ENCODE data around the gene MBD6. TPM values are rescaled to one million over a fixed set of nuclear protein-coding genes. Genes with fewer than 3 reads are reported as not detected.

Gene MBD6
- total RNA-seq, 1 donor from 2014 or later: 2.6 TPM

- Histone ChIP-seq H3K36me3 (ENCODE audit: control insufficient read depth in 3 of 3, insufficient read depth in 3 of 3, low read length in 3 of 3) (peaks cover 56 to 66% (median 56%) of the 10 kb centered on the region in 3 donors), H3K9me3 (ENCODE audit: control insufficient read depth in 3 of 3, low read length in 3 of 3) (no peaks in the 10 kb centered on the region), H3K4me3 (ENCODE audit: low read length in 3 of 3) (no peak overlapping the region), H3K9ac (ENCODE audit: low read depth in 1 of 3, low read length in 3 of 3) (peak overlapping the region in 1 of 3 donors; percentile 16), H3K27ac (ENCODE audit: low read depth, low read length) (no peak overlapping the region), H3K4me1 (ENCODE audit: control insufficient read depth in 3 of 3, insufficient read depth in 3 of 3, low read length in 3 of 3) (peaks cover 24 to 32% (median 28%) of the 10 kb centered on the region in 3 donors), H3K27me3 (ENCODE audit: control insufficient read depth in 3 of 3, insufficient read depth in 3 of 3, low read length in 3 of 3) (no peaks in the 10 kb centered on the region)
Measured at GRCh38 chr12:57526477-57527126, 4.0 kb downstream of the MBD6 start.

- H3K36me3 ChIP-seq (ENCODE audit: control insufficient read depth in 3 of 3, insufficient read depth in 3 of 3, low read length in 3 of 3): peaks cover 62 to 72% (median 62%) of the 10 kb centered on the region in 3 donors
- no peak overlapping the region for H3K4me3 ChIP-seq (ENCODE audit: low read length in 3 of 3)
- H3K27ac ChIP-seq (ENCODE audit: low read depth, low read length): no peak overlapping the region
- H3K4me1 ChIP-seq (ENCODE audit: control insufficient read depth in 3 of 3, insufficient read depth in 3 of 3, low read length in 3 of 3): peaks cover 18 to 26% (median 22%) of the 10 kb centered on the region in 3 donors
- H3K9ac ChIP-seq (ENCODE audit: low read depth in 1 of 3, low read length in 3 of 3): no peak overlapping the region
- no peaks in the 10 kb centered on the region for H3K9me3 ChIP-seq (ENCODE audit: control insufficient read depth in 3 of 3, low read length in 3 of 3)
- no peaks in the 10 kb centered on the region for H3K27me3 ChIP-seq (ENCODE audit: control insufficient read depth in 3 of 3, insufficient read depth in 3 of 3, low read length in 3 of 3)
Measured at GRCh38 chr12:57527184-57527583, 4.6 kb downstream of the MBD6 start.

GRCh38 chr12:57528176-57528575, 5.6 kb downstream of the MBD6 start:
- peaks cover 71 to 82% (median 72%) of the 10 kb centered on the region in 3 donors for H3K36me3 ChIP-seq (ENCODE audit: control insufficient read depth in 3 of 3, insufficient read depth in 3 of 3, low read length in 3 of 3)
- H3K27ac ChIP-seq (ENCODE audit: low read depth, low read length): no peak overlapping the region

GRCh38 chr12:57528831-57529555, 6.4 kb downstream of the MBD6 start:
- Histone ChIP-seq H3K9me3 (ENCODE audit: control insufficient read depth in 3 of 3, low read length in 3 of 3) (no peaks in the 10 kb centered on the region), H3K27me3 (ENCODE audit: control insufficient read depth in 3 of 3, insufficient read depth in 3 of 3, low read length in 3 of 3) (no peaks in the 10 kb centered on the region), H3K4me3 (ENCODE audit: low read length in 3 of 3) (no peak overlapping the region), H3K9ac (ENCODE audit: low read depth in 1 of 3, low read length in 3 of 3) (no peak overlapping the region), H3K36me3 (ENCODE audit: control insufficient read depth in 3 of 3, insufficient read depth in 3 of 3, low read length in 3 of 3) (peaks cover 74 to 87% (median 76%) of the 10 kb centered on the region in 3 donors), H3K27ac (ENCODE audit: low read depth, low read length) (no peak overlapping the region), H3K4me1 (ENCODE audit: control insufficient read depth in 3 of 3, insufficient read depth in 3 of 3, low read length in 3 of 3) (peaks cover 9 to 15% (median 13%) of the 10 kb centered on the region in 3 donors)

More at GRCh38 chr12:57528176-57528575, 5.6 kb downstream of the MBD6 start:
- no peaks in the 10 kb centered on the region for H3K9me3 ChIP-seq (ENCODE audit: control insufficient read depth in 3 of 3, low read length in 3 of 3)
- no peaks in the 10 kb centered on the region for H3K27me3 ChIP-seq (ENCODE audit: control insufficient read depth in 3 of 3, insufficient read depth in 3 of 3, low read length in 3 of 3)
- H3K4me3 ChIP-seq (ENCODE audit: low read length in 3 of 3): no peak overlapping the region
- peaks cover 17 to 23% (median 21%) of the 10 kb centered on the region in 3 donors for H3K4me1 ChIP-seq (ENCODE audit: control insufficient read depth in 3 of 3, insufficient read depth in 3 of 3, low read length in 3 of 3)
- H3K9ac ChIP-seq (ENCODE audit: low read depth in 1 of 3, low read length in 3 of 3): no peak overlapping the region

GRCh38 chr12:57529831-57530230, 7.2 kb downstream of the MBD6 start:
- no peak overlapping the region for H3K27ac ChIP-seq (ENCODE audit: low read depth, low read length)
- no peak overlapping the region for H3K4me3 ChIP-seq (ENCODE audit: low read length in 3 of 3)
- no peaks in the 10 kb centered on the region for H3K9me3 ChIP-seq (ENCODE audit: control insufficient read depth in 3 of 3, low read length in 3 of 3)
- H3K9ac ChIP-seq (ENCODE audit: low read depth in 1 of 3, low read length in 3 of 3): no peak overlapping the region
- H3K4me1 ChIP-seq (ENCODE audit: control insufficient read depth in 3 of 3, insufficient read depth in 3 of 3, low read length in 3 of 3): peaks cover under 1 to 7% (median 4%) of the 10 kb centered on the region in 3 donors
- H3K27me3 ChIP-seq (ENCODE audit: control insufficient read depth in 3 of 3, insufficient read depth in 3 of 3, low read length in 3 of 3): no peaks in the 10 kb centered on the region
- peaks cover 73 to 87% (median 75%) of the 10 kb centered on the region in 3 donors for H3K36me3 ChIP-seq (ENCODE audit: control insufficient read depth in 3 of 3, insufficient read depth in 3 of 3, low read length in 3 of 3)

GRCh38 chr12:57530396-57531142, 7.9 kb downstream of the MBD6 start:
- Histone ChIP-seq H3K4me1 (ENCODE audit: control insufficient read depth in 3 of 3, insufficient read depth in 3 of 3, low read length in 3 of 3) (no peaks in the 10 kb centered on the region), H3K27me3 (ENCODE audit: control insufficient read depth in 3 of 3, insufficient read depth in 3 of 3, low read length in 3 of 3) (no peaks in the 10 kb centered on the region), H3K36me3 (ENCODE audit: control insufficient read depth in 3 of 3, insufficient read depth in 3 of 3, low read length in 3 of 3) (peaks cover 72 to 88% (median 80%) of the 10 kb centered on the region in 3 donors)

GRCh38 chr12:57531836-57532235, 9.2 kb downstream of the MBD6 start:
- peaks cover 63 to 79% (median 74%) of the 10 kb centered on the region in 3 donors for H3K36me3 ChIP-seq (ENCODE audit: control insufficient read depth in 3 of 3, insufficient read depth in 3 of 3, low read length in 3 of 3)
- H3K9me3 ChIP-seq (ENCODE audit: control insufficient read depth in 3 of 3, low read length in 3 of 3): no peaks in the 10 kb centered on the region
- H3K9ac ChIP-seq (ENCODE audit: low read depth in 1 of 3, low read length in 3 of 3): no peak overlapping the region
- no peaks in the 10 kb centered on the region for H3K27me3 ChIP-seq (ENCODE audit: control insufficient read depth in 3 of 3, insufficient read depth in 3 of 3, low read length in 3 of 3)
- no peaks in the 10 kb centered on the region for H3K4me1 ChIP-seq (ENCODE audit: control insufficient read depth in 3 of 3, insufficient read depth in 3 of 3, low read length in 3 of 3)
- H3K4me3 ChIP-seq (ENCODE audit: low read length in 3 of 3): no peak overlapping the region
- no peak overlapping the region for H3K27ac ChIP-seq (ENCODE audit: low read depth, low read length)

More at GRCh38 chr12:57530396-57531142, 7.9 kb downstream of the MBD6 start:
- H3K9ac ChIP-seq (ENCODE audit: low read depth in 1 of 3, low read length in 3 of 3): no peak overlapping the region
- H3K4me3 ChIP-seq (ENCODE audit: low read length in 3 of 3): no peak overlapping the region
- H3K27ac ChIP-seq (ENCODE audit: low read depth, low read length): no peak overlapping the region
- no peaks in the 10 kb centered on the region for H3K9me3 ChIP-seq (ENCODE audit: control insufficient read depth in 3 of 3, low read length in 3 of 3)

GRCh38 chr12:57533108-57533507, 10.5 kb downstream of the MBD6 start:
- Histone ChIP-seq H3K9me3 (ENCODE audit: control insufficient read depth in 3 of 3, low read length in 3 of 3) (no peaks in the 10 kb centered on the region), H3K27ac (ENCODE audit: low read depth, low read length) (no peak overlapping the region), H3K9ac (ENCODE audit: low read depth in 1 of 3, low read length in 3 of 3) (no peak overlapping the region), H3K4me3 (ENCODE audit: low read length in 3 of 3) (no peak overlapping the region), H3K36me3 (ENCODE audit: control insufficient read depth in 3 of 3, insufficient read depth in 3 of 3, low read length in 3 of 3) (peaks cover 57 to 75% (median 70%) of the 10 kb centered on the region in 3 donors), H3K4me1 (ENCODE audit: control insufficient read depth in 3 of 3, insufficient read depth in 3 of 3, low read length in 3 of 3) (no peaks in the 10 kb centered on the region), H3K27me3 (ENCODE audit: control insufficient read depth in 3 of 3, insufficient read depth in 3 of 3, low read length in 3 of 3) (no peaks in the 10 kb centered on the region)

GRCh38 chr12:57534250-57534649, 11.6 kb downstream of the MBD6 start:
- no peak overlapping the region for H3K4me3 ChIP-seq (ENCODE audit: low read length in 3 of 3)
- no peaks in the 10 kb centered on the region for H3K4me1 ChIP-seq (ENCODE audit: control insufficient read depth in 3 of 3, insufficient read depth in 3 of 3, low read length in 3 of 3)
- no peak overlapping the region for H3K27ac ChIP-seq (ENCODE audit: low read depth, low read length)
- H3K36me3 ChIP-seq (ENCODE audit: control insufficient read depth in 3 of 3, insufficient read depth in 3 of 3, low read length in 3 of 3): peaks cover 53 to 71% (median 66%) of the 10 kb centered on the region in 3 donors
- no peaks in the 10 kb centered on the region for H3K9me3 ChIP-seq (ENCODE audit: control insufficient read depth in 3 of 3, low read length in 3 of 3)
- H3K9ac ChIP-seq (ENCODE audit: low read depth in 1 of 3, low read length in 3 of 3): no peak overlapping the region
- no peaks in the 10 kb centered on the region for H3K27me3 ChIP-seq (ENCODE audit: control insufficient read depth in 3 of 3, insufficient read depth in 3 of 3, low read length in 3 of 3)
